ENCODE measurements around the gene ERCC3. TPM values are rescaled to one million over a fixed set of nuclear protein-coding genes. Genes with fewer than 3 reads are reported as not detected.

ERCC3 gene
- total RNA-seq, 3 donors from 2014 or later: 26.7 to 35.7 (median 33.6) TPM

- Histone ChIP-seq H3K4me3 (no peak overlapping the region), H3K4me1 (ENCODE audit: low read depth) (peaks cover 6% of the 10 kb centered on the region), H3K9me3 (no peaks in the 10 kb centered on the region), H3K36me3 (ENCODE audit: low read depth) (no peaks in the 10 kb centered on the region)
- no peak for ATAC-seq
- DNase-seq: no peak
- TF ChIP-seq, protein P1, sequence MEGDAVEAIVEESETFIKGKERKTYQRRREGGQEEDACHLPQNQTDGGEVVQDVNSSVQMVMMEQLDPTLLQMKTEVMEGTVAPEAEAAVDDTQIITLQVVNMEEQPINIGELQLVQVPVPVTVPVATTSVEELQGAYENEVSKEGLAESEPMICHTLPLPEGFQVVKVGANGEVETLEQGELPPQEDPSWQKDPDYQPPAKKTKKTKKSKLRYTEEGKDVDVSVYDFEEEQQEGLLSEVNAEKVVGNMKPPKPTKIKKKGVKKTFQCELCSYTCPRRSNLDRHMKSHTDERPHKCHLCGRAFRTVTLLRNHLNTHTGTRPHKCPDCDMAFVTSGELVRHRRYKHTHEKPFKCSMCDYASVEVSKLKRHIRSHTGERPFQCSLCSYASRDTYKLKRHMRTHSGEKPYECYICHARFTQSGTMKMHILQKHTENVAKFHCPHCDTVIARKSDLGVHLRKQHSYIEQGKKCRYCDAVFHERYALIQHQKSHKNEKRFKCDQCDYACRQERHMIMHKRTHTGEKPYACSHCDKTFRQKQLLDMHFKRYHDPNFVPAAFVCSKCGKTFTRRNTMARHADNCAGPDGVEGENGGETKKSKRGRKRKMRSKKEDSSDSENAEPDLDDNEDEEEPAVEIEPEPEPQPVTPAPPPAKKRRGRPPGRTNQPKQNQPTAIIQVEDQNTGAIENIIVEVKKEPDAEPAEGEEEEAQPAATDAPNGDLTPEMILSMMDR (IDR thresholded peaks at IDR 0.05): no peak
- intact Hi-C loops (cut with DNase I, micrococcal nuclease): no loop called here
Measured at GRCh38 chr2:127314193-127314988, 20.4 kb upstream of the ERCC3 start.

GRCh38 chr2:127313406-127313805 is 19.5 kb upstream of the ERCC3 start:
- no peaks in the 10 kb centered on the region for H3K36me3 ChIP-seq (ENCODE audit: low read depth)
- ATAC-seq (peak; percentile 98), DNase-seq (peak in 1 of 3 donors; percentile 36)
- TF ChIP-seq, protein P1 (IDR thresholded peaks at IDR 0.05): no peak
- peaks cover 6% of the 10 kb centered on the region for H3K4me1 ChIP-seq (ENCODE audit: low read depth)
- H3K4me3 ChIP-seq: no peak overlapping the region
- intact Hi-C loops (cut with DNase I, micrococcal nuclease): no loop called here
- no peaks in the 10 kb centered on the region for H3K9me3 ChIP-seq

- Histone ChIP-seq H3K9me3 (no peaks in the 10 kb centered on the region), H3K36me3 (ENCODE audit: low read depth) (peaks cover 8% of the 10 kb centered on the region), H3K4me3 (no peak overlapping the region), H3K4me1 (ENCODE audit: low read depth) (peaks cover 6% of the 10 kb centered on the region)
- peak; percentile 19 for ATAC-seq
- no peak for DNase-seq
- intact Hi-C loops (cut with DNase I, micrococcal nuclease): no loop called here
- TF ChIP-seq, protein P1 (IDR thresholded peaks at IDR 0.05): no peak
Measured at GRCh38 chr2:127310980-127311379, 17.0 kb upstream of the ERCC3 start.

DNA sequence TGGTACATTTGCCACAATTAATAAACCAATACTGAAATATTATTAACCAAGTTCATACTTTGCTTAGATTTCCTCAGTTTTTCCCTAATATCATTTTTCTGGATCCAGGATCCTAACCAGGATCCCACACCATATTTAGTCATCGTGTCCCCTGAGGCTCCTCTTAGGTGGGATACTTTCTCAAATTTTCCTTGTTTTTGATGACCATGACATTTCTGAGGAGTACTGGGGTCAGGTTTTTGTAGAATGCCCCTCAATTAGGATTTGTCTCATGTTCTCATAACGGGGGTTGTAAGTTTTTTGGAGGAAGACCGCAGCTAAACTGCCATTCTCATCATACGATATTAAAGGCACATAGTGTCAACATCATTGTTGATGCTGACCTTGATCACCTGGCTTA is 15.5 kb upstream of the ERCC3 start:
- Histone ChIP-seq H3K4me1 (ENCODE audit: low read depth) (peaks cover 6% of the 10 kb centered on the region), H3K9me3 (no peaks in the 10 kb centered on the region), H3K36me3 (ENCODE audit: low read depth) (peaks cover 8% of the 10 kb centered on the region), H3K4me3 (no peak overlapping the region)
- intact Hi-C loops (cut with DNase I, micrococcal nuclease): no loop called here
- no peak for DNase-seq
- ATAC-seq: no peak
- TF ChIP-seq, protein P1 (IDR thresholded peaks at IDR 0.05): no peak

DNA sequence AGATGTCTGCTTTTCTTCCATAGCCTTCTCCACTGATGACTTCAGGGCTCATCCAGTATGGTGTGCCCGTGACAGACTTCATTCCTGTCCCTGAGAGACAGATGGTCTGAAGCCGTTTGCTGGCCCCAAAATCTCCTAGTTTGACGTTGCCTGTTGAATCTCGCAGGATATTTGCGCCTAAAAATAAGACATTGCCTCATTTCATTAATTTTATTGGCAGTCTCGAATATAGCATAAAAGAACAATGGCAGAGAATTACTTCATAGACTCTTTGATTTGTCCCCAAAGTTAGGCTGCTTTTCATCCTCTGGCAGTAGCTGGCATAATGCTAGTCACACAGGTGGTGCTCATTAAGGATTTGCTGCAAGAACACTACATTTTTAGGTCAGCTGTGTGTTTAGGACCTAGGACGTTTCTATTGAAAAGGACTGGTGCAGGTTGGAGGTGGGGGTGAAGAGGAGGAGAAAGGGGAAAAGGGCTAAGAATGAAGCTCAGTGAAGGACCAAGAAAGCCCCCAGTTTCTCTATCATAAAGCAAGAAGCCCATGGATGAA is 14.7 kb upstream of the ERCC3 start:
- Histone ChIP-seq H3K4me3 (no peak overlapping the region), H3K36me3 (ENCODE audit: low read depth) (peaks cover 8% of the 10 kb centered on the region), H3K9me3 (no peaks in the 10 kb centered on the region), H3K4me1 (ENCODE audit: low read depth) (peaks cover 3% of the 10 kb centered on the region)
- no peak for ATAC-seq
- TF ChIP-seq, protein P1 (IDR thresholded peaks at IDR 0.05): no peak
- intact Hi-C loops (cut with DNase I, micrococcal nuclease): no loop called here
- no peak for DNase-seq

All from mucosa of descending colon (tissue), 3 donors.